D341Med (cell line): ENCODE results near the gene PRSS50.

Experiments
- DNase-seq: peaks from one replicate; pipeline ENCODE4 v3.0.0; 2012; ENCODE audit warnings: low spot score

The PRSS50 gene

DNA sequence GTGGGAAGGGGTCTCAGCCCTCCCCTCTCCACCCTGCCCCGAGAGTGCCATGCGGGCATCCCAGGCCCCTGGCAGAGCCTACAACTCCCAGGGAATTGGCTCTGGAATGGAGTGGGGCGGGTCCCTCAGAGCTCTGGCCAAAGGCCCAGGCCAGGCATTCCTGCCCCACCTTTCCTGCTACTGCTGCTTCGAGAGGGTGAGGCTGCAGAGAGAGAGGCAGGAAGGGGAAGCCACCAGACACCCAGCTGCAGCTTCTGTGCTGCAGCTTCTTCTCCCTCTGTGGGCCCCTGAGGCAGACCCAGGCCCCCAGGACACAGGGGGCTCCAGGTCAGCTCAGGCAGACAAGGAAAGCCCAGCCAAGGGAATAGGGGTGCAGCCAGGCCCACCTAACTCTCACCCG, 26.9 kb downstream of the PRSS50 start:
- DNase-seq = no peak

DNA sequence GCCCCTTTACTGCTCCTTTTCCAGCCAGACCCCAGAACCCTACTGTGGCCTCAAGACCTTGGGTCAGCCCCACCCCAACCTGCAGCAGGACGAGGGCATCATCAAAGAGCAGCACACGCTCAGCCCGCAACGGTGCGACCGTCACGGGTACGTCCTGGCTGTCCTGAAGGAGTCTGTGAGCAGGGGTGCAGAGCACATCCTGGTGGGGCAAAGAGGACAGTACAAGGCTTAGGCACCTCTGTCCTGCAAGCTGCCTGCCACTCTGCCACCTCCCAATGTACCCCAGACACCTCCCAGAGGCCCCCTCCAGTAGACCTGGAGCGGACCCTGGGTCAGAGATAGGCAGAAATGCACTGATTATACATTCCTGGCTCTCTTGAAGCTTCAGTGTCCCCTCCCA, 32.2 kb downstream of the PRSS50 start:
- DNase-seq = no peak

DNA sequence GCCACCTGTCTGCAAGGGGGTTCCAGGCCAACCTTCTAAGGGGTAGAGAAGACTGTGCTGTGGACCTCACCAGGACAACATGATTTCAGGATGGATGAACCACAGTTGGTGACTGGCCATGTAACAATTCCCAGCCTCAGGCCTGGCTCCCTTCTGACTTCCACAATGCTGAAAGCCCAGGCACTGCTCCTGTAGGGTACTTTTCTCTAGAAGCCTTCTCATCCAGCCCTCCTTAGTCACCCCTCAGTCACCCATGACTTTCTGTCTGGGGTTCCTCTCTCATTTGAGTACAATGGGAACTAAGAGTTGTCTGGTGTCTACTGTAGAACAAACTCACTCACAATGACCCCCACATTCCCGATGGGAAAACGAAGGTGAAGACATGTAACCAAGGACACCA, 32.8 kb downstream of the PRSS50 start:
- no peak for DNase-seq

GRCh38 chr3:46682974-46683373, 34.7 kb downstream of the PRSS50 start:
- DNase-seq = no peak

GRCh38 chr3:46681856-46682540, 35.7 kb downstream of the PRSS50 start:
- no peak for DNase-seq

GRCh38 chr3:46681387-46681786, 36.3 kb downstream of the PRSS50 start:
- DNase-seq = no peak

DNA sequence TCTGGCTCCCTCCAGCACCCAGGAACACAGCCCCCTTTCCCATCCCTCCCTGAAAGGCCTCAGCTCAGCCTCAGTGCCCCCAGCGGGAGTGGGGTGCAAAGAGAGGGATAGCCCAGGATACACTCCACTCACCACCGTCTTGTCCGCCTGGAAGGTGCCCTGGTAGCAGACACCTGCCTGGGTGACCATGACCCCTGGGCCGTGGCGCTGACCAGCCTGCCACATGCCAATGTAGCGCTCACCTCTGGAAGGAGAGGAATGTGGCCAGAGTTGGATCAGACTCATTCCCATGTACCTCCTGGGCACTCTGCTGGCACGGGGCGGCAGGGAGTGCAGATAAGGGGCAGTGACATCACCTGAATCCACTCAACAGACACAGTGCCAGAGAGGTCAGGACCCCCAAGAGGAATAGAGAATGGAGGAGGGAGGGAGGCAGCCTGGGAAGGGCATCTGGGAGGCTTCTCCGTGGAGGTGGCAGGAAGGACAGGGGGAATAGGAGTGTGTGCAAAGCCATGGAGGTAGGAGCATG, 37.3 kb downstream of the PRSS50 start:
- DNase-seq = no peak

DNA sequence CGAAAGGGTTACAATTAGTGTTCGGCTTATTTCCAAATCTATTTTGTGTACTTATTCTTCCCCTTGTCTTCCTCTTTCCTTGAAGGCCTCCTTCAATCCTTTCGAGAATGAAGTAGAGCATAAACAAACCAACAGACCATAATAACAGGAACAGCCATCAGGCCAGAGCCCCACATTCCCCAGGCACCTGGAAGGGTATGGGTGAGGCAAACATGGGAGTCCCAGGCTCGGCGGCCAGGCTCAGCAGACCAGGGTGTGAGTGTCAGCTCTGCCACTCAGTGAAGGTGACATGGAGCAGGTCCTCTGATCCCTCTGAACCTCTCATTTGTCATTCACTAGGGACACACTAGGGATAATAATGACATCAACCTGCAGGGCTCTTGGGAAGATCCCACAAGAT, 38.0 kb downstream of the PRSS50 start:
- no peak for DNase-seq

- DNase-seq = no peak
Observed at GRCh38 chr3:46678280-46678679, 39.4 kb downstream of the PRSS50 start.

GRCh38 chr3:46677411-46677726, 40.3 kb downstream of the PRSS50 start:
- DNase-seq = no peak

DNA sequence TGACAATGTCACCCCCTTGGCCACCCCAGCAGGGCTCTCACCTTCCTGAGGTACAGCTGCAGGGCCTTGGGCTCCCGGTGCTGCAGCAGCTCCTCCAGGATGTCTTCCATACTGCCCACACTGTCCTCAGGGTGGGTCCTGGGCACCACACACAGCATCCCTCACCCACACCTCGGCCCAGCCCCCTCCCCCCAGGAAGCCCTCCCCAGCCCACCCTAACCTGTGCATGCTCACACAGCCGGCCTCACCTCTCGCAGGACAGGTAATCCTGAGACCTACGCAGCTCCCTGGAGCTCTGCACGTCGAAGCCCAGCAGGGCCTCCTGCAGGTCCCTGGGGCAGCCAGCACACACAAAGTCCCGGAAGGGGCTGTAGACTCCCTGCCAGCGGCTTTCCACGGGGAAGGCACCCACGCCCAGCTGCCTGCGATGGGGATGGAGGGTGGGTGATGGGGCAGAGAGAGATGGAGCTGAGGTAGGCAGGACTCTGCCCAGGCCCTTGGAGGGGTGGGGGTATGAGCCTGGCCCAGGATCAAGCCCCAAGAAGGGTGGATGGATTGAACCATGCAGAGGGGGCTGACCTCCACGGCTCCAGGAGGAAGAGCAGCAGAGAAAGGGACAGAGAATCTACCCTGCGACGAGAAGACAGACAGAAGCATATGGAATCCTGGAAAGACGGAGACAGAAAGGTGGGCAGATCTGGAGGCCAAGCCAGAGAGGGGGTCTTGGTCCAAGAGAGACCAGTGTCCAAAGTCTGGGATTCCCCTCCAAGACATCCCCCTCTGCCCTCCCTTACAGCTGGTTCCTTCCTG, 40.9 kb downstream of the PRSS50 start:
- no peak for DNase-seq

GRCh38 chr3:46675843-46676567, 41.7 kb downstream of the PRSS50 start:
- no peak for DNase-seq

- DNase-seq = no peak
Observed at GRCh38 chr3:46675426-46675825, 42.2 kb downstream of the PRSS50 start.

- no peak for DNase-seq
Observed at GRCh38 chr3:46674031-46674845, 43.4 kb downstream of the PRSS50 start.

DNA sequence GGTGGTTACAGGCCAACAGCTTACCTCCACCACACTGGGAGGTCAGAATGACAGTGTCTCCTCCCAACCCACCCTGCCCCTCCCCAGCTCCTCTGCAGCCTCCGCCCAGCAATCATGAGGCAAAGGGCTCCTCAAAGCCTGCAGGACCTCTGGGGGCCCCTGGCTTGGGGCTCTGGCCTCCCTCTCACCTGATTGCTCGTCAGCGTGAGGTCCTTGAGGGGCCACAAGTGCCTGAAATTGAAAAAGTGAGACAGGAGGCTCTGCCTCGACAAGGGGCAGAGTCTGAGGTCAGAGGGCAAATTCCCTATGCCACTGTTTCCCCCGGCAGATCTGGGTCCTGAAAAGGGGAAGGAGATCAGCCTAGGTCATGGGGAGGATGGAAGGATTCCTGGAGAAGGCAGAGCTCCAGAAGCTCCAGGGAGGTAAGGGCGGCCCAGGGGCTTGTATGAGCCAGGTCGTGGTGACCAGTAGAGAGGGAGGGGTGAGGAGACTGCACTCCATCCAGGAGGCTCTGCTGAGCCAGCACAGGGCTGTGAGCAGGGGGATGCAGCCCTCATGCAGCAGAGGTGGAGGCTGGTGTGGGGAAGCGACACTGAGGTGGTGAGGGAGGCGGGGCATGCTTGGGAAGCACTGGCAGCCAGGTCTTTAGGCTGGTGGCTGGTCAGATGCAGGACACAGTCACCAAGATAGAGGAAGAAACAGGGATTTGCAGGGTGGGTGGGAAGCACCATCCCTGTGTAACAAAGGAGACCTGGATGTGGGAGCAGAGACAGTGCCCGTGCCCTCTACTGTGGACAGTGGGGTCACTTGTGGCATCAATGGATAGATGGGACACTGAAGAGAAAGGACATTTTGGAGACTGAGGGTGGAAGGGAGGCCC, 44.3 kb downstream of the PRSS50 start:
- DNase-seq = no peak

DNA sequence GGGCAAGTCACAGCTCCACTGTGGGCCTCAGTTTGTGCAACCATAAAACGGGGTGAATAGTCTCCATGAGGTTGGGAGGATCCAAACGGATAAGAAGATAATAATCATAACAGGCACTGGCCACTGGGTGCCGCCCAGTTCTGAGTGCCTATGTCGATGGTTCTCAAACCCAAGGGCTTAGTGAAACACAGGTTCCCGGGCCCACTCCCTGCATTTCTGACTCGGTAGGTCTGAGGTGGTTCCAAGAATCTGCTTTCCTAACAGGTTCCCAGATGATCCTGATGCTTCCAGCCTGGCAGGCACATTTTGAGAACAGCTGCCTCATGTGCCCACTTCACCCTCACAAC, 45.3 kb downstream of the PRSS50 start:
- no peak for DNase-seq

GRCh38 chr3:46671541-46672348, 45.9 kb downstream of the PRSS50 start:
- no peak for DNase-seq

DNA sequence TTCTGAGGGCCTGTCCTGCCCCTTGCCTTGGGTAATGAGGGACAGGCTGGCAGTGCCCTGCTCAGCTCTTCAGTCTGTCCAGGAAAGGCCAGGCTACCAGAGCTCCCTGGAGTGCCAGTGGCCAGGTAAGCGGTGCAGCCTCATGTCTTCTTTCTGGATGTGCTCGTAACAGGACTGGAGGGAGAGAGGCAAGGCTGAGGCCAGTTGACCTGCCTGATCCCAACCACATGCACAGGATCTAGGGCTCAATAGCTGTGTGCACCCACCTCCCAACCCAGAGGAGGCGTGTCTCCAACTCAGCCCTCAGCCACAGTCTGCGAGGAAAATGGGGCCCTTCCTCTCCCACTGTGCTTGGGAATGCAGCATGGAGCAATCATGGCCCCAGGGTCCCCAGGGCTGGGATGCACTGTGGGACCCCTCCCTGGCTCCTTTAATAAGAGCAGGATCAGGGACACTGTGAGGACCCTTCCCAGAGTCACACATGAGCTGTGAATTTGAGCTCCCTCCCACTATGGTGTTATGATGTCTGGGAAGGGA, 46.7 kb downstream of the PRSS50 start:
- no peak for DNase-seq

DNA sequence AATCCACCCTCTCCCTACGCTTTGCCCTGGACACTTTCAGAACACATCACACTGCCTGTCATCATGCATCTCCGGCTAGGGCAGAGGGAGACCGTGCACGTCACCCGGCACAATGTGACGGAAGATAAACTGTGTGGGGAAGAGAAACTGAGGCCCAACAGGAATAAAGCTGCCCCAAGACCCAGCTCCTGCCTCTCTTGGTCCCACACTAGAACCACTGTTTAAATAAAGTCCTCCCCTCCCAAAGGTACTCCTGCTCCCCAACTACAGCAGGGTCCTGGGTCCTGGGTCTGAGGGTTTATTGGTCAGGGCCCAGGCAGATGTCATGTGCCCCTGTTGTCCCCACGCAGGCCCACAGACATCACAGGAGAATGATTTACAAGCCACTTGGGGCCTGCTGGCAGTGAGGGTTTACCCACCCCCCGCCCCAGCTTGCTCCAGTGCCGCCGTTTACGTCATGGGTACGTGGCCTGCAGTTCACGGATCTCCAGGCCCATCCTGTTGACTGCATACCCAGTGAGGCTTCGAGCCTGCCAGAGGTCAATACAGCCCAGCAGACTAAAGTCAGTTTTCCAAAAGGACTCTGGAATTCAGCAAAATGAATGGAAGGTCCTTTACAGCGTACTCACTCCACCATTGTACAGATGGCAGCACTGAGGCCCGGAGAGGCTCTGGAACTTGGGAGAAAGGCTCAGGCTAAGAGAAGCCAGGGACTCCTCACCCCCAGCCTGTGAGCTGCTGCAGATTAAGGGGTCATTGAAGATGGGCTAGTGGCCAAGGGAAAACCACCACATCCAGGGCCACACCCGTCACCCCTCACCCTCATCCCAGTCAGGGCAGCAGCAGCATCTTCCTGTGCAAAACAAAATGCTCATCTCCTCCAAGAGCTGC, 47.4 kb downstream of the PRSS50 start:
- DNase-seq = no peak
